ENCODE measurements around the gene E2F2. TPM values are rescaled to one million over a fixed set of nuclear protein-coding genes. Genes with fewer than 3 reads are reported as not detected.

Gene E2F2
- total and polyA plus RNA-seq, 2 of the 13 experiments (the other 11 are each of a cell fraction or from before 2014, with no cell fraction given) = 0.65 to 6.6 TPM

DNA sequence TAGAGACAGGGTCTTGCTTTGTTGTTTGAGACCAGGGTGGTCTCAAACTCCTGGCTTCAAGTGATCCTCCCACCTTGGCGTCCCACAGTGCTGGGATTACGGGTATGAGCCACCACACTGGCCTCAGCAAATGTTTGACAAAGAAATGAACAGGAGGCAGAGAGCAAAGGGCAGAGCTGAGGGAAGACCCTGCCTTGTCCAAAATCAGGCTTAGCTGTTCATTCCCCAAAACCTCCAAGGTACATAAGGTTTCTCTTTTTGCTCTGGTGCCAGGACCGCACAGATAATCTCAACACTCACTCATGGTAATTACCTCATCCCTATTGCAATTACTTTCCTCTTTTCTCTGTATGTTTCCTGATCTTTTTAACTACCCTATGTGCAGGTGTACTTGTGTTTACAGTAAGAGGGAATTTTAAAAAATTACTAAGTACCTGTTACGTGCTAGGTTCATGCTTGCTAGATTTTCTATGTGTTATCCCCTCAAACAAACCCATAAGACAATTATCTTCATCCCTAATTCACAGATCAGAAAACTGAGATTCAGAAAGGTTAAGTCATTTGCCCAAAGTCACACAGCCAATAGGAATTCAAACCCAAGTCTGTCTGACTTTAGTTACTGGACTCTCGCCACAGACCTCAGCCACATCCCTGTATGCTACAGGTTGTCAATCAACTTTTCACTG is 58.5 kb downstream of the E2F2 start (continued):
- TF ChIP-seq TBL1XR1 (IDR thresholded peaks at IDR 0.05; ENCODE audit: borderline replicate concordance, low read length, partially characterized antibody) (peak; percentile 22), TFE3 (CRISPR knock-in tag; IDR thresholded peaks at IDR 0.05) (no peak), MEIS1 (CRISPR knock-in tag; IDR thresholded peaks at IDR 0.05; ENCODE audit: borderline replicate concordance) (no peak), ZNF558 (CRISPR knock-in tag; IDR thresholded peaks at IDR 0.05; ENCODE audit: borderline replicate concordance) (no peak), ZNF460 (CRISPR knock-in tag; IDR thresholded peaks at IDR 0.05; ENCODE audit: borderline replicate concordance) (peak; percentile 57; the same call in 1 of the 2 replicates), NCOA1 (CRISPR knock-in tag; IDR thresholded peaks at IDR 0.05) (no peak), HIVEP1 (CRISPR knock-in tag; IDR thresholded peaks at IDR 0.05) (no peak), TARDBP (CRISPR knock-in tag; IDR thresholded peaks at IDR 0.05) (0 out of 2 replicates have a peak, but pooled peaks have one; percentile 43), ZNF367 (CRISPR knock-in tag; IDR thresholded peaks at IDR 0.05; ENCODE audit: borderline replicate concordance) (no peak), FOXP4 (CRISPR knock-in tag; IDR thresholded peaks at IDR 0.05) (no peak), ZNF33A (CRISPR knock-in tag; IDR thresholded peaks at IDR 0.05; ENCODE audit: borderline replicate concordance) (no peak), GABPA (IDR thresholded peaks at IDR 0.05; ENCODE audit: low read depth, low read length) (no peak), GABPA (CRISPR knock-in tag; IDR thresholded peaks at IDR 0.05; ENCODE audit: low read depth) (no peak), ZNF501 (CRISPR knock-in tag; IDR thresholded peaks at IDR 0.05) (no peak), ZNF563 (CRISPR knock-in tag; IDR thresholded peaks at IDR 0.05) (no peak), FOXA1 (IDR thresholded peaks at IDR 0.05) (no peak), FOXA1 (CRISPR knock-in tag; IDR thresholded peaks at IDR 0.05) (no peak)
- TF ChIP-seq, protein P1, sequence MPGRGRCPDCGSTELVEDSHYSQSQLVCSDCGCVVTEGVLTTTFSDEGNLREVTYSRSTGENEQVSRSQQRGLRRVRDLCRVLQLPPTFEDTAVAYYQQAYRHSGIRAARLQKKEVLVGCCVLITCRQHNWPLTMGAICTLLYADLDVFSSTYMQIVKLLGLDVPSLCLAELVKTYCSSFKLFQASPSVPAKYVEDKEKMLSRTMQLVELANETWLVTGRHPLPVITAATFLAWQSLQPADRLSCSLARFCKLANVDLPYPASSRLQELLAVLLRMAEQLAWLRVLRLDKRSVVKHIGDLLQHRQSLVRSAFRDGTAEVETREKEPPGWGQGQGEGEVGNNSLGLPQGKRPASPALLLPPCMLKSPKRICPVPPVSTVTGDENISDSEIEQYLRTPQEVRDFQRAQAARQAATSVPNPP (CRISPR knock-in tag; IDR thresholded peaks at IDR 0.05) = no peak
- TF ChIP-seq, protein P2, sequence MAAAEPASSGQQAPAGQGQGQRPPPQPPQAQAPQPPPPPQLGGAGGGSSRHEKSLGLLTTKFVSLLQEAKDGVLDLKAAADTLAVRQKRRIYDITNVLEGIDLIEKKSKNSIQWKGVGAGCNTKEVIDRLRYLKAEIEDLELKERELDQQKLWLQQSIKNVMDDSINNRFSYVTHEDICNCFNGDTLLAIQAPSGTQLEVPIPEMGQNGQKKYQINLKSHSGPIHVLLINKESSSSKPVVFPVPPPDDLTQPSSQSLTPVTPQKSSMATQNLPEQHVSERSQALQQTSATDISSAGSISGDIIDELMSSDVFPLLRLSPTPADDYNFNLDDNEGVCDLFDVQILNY (CRISPR knock-in tag; conservative IDR thresholded peaks at IDR 0.05) = no peak

Data from HepG2 (cell line).